ENCODE data around the gene ENPP3.

GRCh38 chr6:131655387-131655786, 18.3 kb downstream of the ENPP3 start:
- TF ChIP-seq, protein P1, sequence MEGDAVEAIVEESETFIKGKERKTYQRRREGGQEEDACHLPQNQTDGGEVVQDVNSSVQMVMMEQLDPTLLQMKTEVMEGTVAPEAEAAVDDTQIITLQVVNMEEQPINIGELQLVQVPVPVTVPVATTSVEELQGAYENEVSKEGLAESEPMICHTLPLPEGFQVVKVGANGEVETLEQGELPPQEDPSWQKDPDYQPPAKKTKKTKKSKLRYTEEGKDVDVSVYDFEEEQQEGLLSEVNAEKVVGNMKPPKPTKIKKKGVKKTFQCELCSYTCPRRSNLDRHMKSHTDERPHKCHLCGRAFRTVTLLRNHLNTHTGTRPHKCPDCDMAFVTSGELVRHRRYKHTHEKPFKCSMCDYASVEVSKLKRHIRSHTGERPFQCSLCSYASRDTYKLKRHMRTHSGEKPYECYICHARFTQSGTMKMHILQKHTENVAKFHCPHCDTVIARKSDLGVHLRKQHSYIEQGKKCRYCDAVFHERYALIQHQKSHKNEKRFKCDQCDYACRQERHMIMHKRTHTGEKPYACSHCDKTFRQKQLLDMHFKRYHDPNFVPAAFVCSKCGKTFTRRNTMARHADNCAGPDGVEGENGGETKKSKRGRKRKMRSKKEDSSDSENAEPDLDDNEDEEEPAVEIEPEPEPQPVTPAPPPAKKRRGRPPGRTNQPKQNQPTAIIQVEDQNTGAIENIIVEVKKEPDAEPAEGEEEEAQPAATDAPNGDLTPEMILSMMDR (conservative IDR thresholded peaks at IDR 0.05; ENCODE audit: low read length) = no peak
- TF ChIP-seq EZH2phosphoT487 (IDR thresholded peaks at IDR 0.05; ENCODE audit: borderline replicate concordance, low read depth, low read length) = no peak

Data from OCI-LY7 (cell line).